HEK293 (cell line): ENCODE measurements around the gene NTF4.

Source experiments
- CTCF ChIA-PET: fragments of 350-600 bp; formaldehyde crosslinking; extraction: SDS; loops from one replicate; lab custom pipeline; 2021; ENCODE audit warnings: antibody characterized with exemption; lab: Yijun Ruan, JAX
- POLR2A ChIA-PET: fragments of 300-600 bp; formaldehyde crosslinking; extraction: SDS; loops from one replicate; lab custom pipeline; 2020; ENCODE audit warnings: antibody characterized with exemption, inconsistent platforms; lab: Yijun Ruan, JAX
- H3K27ac ChIP-seq: fragments of 200-500 bp; sonication (Bioruptor generic); 2 replicates; pipeline ENCODE4 v1.5.1; 2014; ENCODE audit warnings: low read depth, low read length, control low read depth, inconsistent platforms; ENCODE audit errors: extremely low read depth
- H3K36me3 ChIP-seq, 2 experiments: fragments of 200-500 bp in 1 of 2; sonication (Bioruptor generic) in 1 of 2; 1 replicate in 1 of 2; 2 replicates in 1 of 2; pipeline ENCODE4 v1.5.1; 2014 to 2017; ENCODE audit warnings: inconsistent platforms in 2 of 2, low read length in 2 of 2; ENCODE audit not compliant: control insufficient read depth in 2 of 2, insufficient read depth in 1 of 2
- H3K4me1 ChIP-seq: fragments of 200-500 bp; sonication (Bioruptor generic); 2 replicates; pipeline ENCODE4 v1.5.1; 2014; ENCODE audit warnings: mild to moderate bottlenecking, low read length, inconsistent platforms; ENCODE audit not compliant: control insufficient read depth, insufficient read depth
- H3K4me3 ChIP-seq: 2 replicates; pipeline ENCODE4 v1.5.1; 2011; ENCODE audit warnings: low read depth, mild to moderate bottlenecking, control low read depth, low read length, moderate library complexity
- H3K9me3 ChIP-seq: fragments of 200-500 bp; sonication (Bioruptor generic); 2 replicates; pipeline ENCODE4 v1.5.1; 2014; ENCODE audit warnings: low read depth, low read length, inconsistent platforms; ENCODE audit not compliant: control insufficient read depth, insufficient read depth
- FEZF1 ChIP-seq: fragments of 450-650 bp; formaldehyde crosslinking; IDR thresholded peaks from 2 replicates; pipeline ENCODE4 v1.5.1; 2016; ENCODE audit warnings: missing biosample characterization, missing genetic modification characterization
- GFI1B ChIP-seq: fragments of 450-650 bp; formaldehyde crosslinking; IDR thresholded peaks from 2 replicates; pipeline ENCODE4 v1.5.1; 2016; ENCODE audit warnings: missing biosample characterization, missing genetic modification characterization
- GLIS1 ChIP-seq: fragments of 450-650 bp; formaldehyde crosslinking; IDR thresholded peaks from 2 replicates; pipeline ENCODE4 v1.5.1; 2016; ENCODE audit warnings: missing biosample characterization, missing genetic modification characterization
- HOXA7 ChIP-seq: sonication (generic); formaldehyde crosslinking; IDR thresholded peaks from 2 replicates; pipeline ENCODE4 v1.8.1; 2022; ENCODE audit warnings: missing genetic modification reagents, borderline replicate concordance
- HOXD13 ChIP-seq: sonication (generic); formaldehyde crosslinking; IDR thresholded peaks from 2 replicates; pipeline ENCODE4 v1.8.0; 2022; ENCODE audit warnings: missing genetic modification reagents, borderline replicate concordance
- MEIS1 ChIP-seq: sonication (generic); formaldehyde crosslinking; IDR thresholded peaks from 2 replicates; pipeline ENCODE4 v1.8.1; 2022; ENCODE audit warnings: missing genetic modification reagents, mild to moderate bottlenecking, borderline replicate concordance
- PRDM6 ChIP-seq: fragments of 450-650 bp; formaldehyde crosslinking; IDR thresholded peaks from 2 replicates; pipeline ENCODE4 v1.5.1; 2017; ENCODE audit warnings: missing biosample characterization, missing genetic modification characterization
- TSHZ1 ChIP-seq: fragments of 450-650 bp; formaldehyde crosslinking; IDR thresholded peaks from 2 replicates; pipeline ENCODE4 v1.5.1; 2016; ENCODE audit warnings: missing biosample characterization, missing genetic modification characterization, borderline replicate concordance
- YY2 ChIP-seq: fragments of 450-650 bp; formaldehyde crosslinking; IDR thresholded peaks from 2 replicates; pipeline ENCODE4 v1.5.1; 2016; ENCODE audit warnings: missing biosample characterization, missing genetic modification characterization
- ZBTB20 ChIP-seq: fragments of 450-650 bp; formaldehyde crosslinking; IDR thresholded peaks from 2 replicates; pipeline ENCODE4 v1.5.1; 2016; ENCODE audit warnings: missing biosample characterization, missing genetic modification characterization
- ZBTB44 ChIP-seq: fragments of 450-650 bp; IDR thresholded peaks from 2 replicates; pipeline ENCODE4 v1.5.1; 2018; ENCODE audit warnings: missing biosample characterization, mild to moderate bottlenecking, missing genetic modification characterization
- ZBTB8A ChIP-seq: fragments of 450-650 bp; formaldehyde crosslinking; IDR thresholded peaks from 2 replicates; pipeline ENCODE4 v1.5.1; 2016; ENCODE audit warnings: missing biosample characterization, missing genetic modification characterization
- ZFP69B ChIP-seq: fragments of 450-650 bp; formaldehyde crosslinking; IDR thresholded peaks from 2 replicates; pipeline ENCODE4 v1.5.1; 2016; ENCODE audit warnings: missing biosample characterization, missing genetic modification characterization
- ZNF132 ChIP-seq: fragments of 450-650 bp; formaldehyde crosslinking; IDR thresholded peaks from 2 replicates; pipeline ENCODE4 v1.5.1; 2017; ENCODE audit warnings: missing biosample characterization, missing genetic modification characterization, borderline replicate concordance
- ZNF138 ChIP-seq: fragments of 450-650 bp; formaldehyde crosslinking; IDR thresholded peaks from 2 replicates; pipeline ENCODE4 v1.5.1; 2016; ENCODE audit warnings: missing biosample characterization, missing genetic modification characterization, borderline replicate concordance
- ZNF24 ChIP-seq: fragments of 450-650 bp; formaldehyde crosslinking; IDR thresholded peaks from 2 replicates; pipeline ENCODE4 v1.5.1; 2016; ENCODE audit warnings: missing biosample characterization, missing genetic modification characterization
- ZNF350 ChIP-seq: fragments of 450-650 bp; formaldehyde crosslinking; IDR thresholded peaks from 2 replicates; pipeline ENCODE4 v1.5.0; 2017; ENCODE audit warnings: missing biosample characterization, mild to moderate bottlenecking, missing genetic modification characterization
- ZNF404 ChIP-seq: fragments of 450-650 bp; formaldehyde crosslinking; IDR thresholded peaks from 2 replicates; pipeline ENCODE4 v1.5.1; 2017; ENCODE audit warnings: missing biosample characterization, missing genetic modification characterization
- ZNF416 ChIP-seq: fragments of 450-650 bp; formaldehyde crosslinking; IDR thresholded peaks from 2 replicates; pipeline ENCODE4 v1.5.1; 2016; ENCODE audit warnings: missing biosample characterization, missing genetic modification characterization
- ZNF548 ChIP-seq: fragments of 450-650 bp; formaldehyde crosslinking; IDR thresholded peaks from 2 replicates; pipeline ENCODE4 v1.5.1; 2016; ENCODE audit warnings: missing biosample characterization, missing genetic modification characterization
- ZNF658 ChIP-seq: fragments of 450-650 bp; formaldehyde crosslinking; IDR thresholded peaks from 2 replicates; pipeline ENCODE4; 2016; ENCODE audit warnings: missing biosample characterization, missing genetic modification characterization
- ZNF692 ChIP-seq: fragments of 450-650 bp; formaldehyde crosslinking; IDR thresholded peaks from 2 replicates; pipeline ENCODE4 v1.5.1; 2016; ENCODE audit warnings: missing biosample characterization, missing genetic modification characterization
- ZNF785 ChIP-seq: fragments of 450-650 bp; formaldehyde crosslinking; IDR thresholded peaks from 2 replicates; pipeline ENCODE4 v1.5.1; 2016; ENCODE audit warnings: missing biosample characterization, missing genetic modification characterization

NTF4 gene

GRCh38 chr19:49109569-49110233 lies 45.1 kb upstream of the NTF4 start:
- CTCF ChIA-PET = interaction anchor here (0.6 to 7.9 kb wide), 7 partner anchors 12 to 89 kb away, joined by 3 to 104 read pairs (median 3); no protein-coding TSS in a partner anchor
- Histone ChIP-seq H3K4me3 (no peak overlapping the region), H3K9me3 (no peaks in the 10 kb centered on the region)
- POLR2A ChIA-PET = interaction anchor here (1.7 kb wide), 1 partner anchor 18 kb away, joined by 8 read pairs; no protein-coding TSS in a partner anchor
- TF ChIP-seq ZNF548 (tag by site-specific recombination) = no peak
- TF ChIP-seq ZNF132 (tag by site-specific recombination) = no peak
- no peak for TF ChIP-seq PRDM6
- TF ChIP-seq FEZF1 = no peak
- no peak for TF ChIP-seq ZNF658 (tag by site-specific recombination)
- TF ChIP-seq ZNF404 (tag by site-specific recombination) = no peak
- TF ChIP-seq HOXD13 (CRISPR knock-in tag) = no peak
- no peak for TF ChIP-seq ZBTB8A (tag by site-specific recombination)
- no peak for TF ChIP-seq ZNF785 (tag by site-specific recombination)
- TF ChIP-seq TSHZ1 (tag by site-specific recombination) = no peak
- TF ChIP-seq MEIS1 (CRISPR knock-in tag) = no peak
- TF ChIP-seq ZBTB44 = no peak
- no peak for TF ChIP-seq HOXA7
- no peak for TF ChIP-seq ZNF416
- no peak for TF ChIP-seq ZNF350
- TF ChIP-seq, all 188 proteins: peak for 0
- H3K27ac ChIP-seq = no peak overlapping the region
- H3K4me1 ChIP-seq = peaks cover 7% of the 10 kb centered on the region
- peaks cover 37 to 52% of the 10 kb centered on the region in 2 experiments for H3K36me3 ChIP-seq

- ChIA-PET CTCF (interaction anchor here (0.5 to 7.9 kb wide), 6 partner anchors 8 to 343 kb away, joined by 3 to 104 read pairs (median 4); no protein-coding TSS in a partner anchor), POLR2A (interaction anchor here (0.5 to 1.7 kb wide), 2 partner anchors 13 to 19 kb away, joined by 3 to 8 read pairs; no protein-coding TSS in a partner anchor)
- 0 out of 2 replicates have a peak, but pooled peaks have one; percentile 27 for TF ChIP-seq GLIS1 (tag by site-specific recombination)
- TF ChIP-seq ZNF24 (tag by site-specific recombination) = no peak
- TF ChIP-seq YY2 (tag by site-specific recombination) = no peak
- TF ChIP-seq ZNF692 (tag by site-specific recombination) = 0 out of 2 replicates have a peak, but pooled peaks have one; percentile 38
- 0 out of 2 replicates have a peak, but pooled peaks have one; percentile 24 for TF ChIP-seq ZBTB20 (tag by site-specific recombination)
- TF ChIP-seq GFI1B (tag by site-specific recombination) = no peak
- no peak for TF ChIP-seq ZNF138 (tag by site-specific recombination)
- 0 out of 2 replicates have a peak, but pooled peaks have one; percentile 1 for TF ChIP-seq ZFP69B (tag by site-specific recombination)
- Histone ChIP-seq H3K4me3 (no peak overlapping the region), H3K36me3 (peaks cover 43 to 58% of the 10 kb centered on the region in 2 experiments), H3K4me1 (peaks cover 7% of the 10 kb centered on the region), H3K9me3 (no peaks in the 10 kb centered on the region), H3K27ac (no peak overlapping the region)
Measured at GRCh38 chr19:49109051-49109450, 44.4 kb upstream of the NTF4 start.
